HL-60/S4 treated with retinoic acid at 250 ng/mL for 4 days and 3 days (cell line): ENCODE results near the gene ISCU.

Source experiments
- in situ Hi-C: fragments of 300-500 bp; cut with MboI; formaldehyde crosslinking; loops from 2 replicates; pipeline ENCODE4 v1.7.0; 2022; ENCODE audit warnings: low sequenced_read_pairs

Gene ISCU

DNA sequence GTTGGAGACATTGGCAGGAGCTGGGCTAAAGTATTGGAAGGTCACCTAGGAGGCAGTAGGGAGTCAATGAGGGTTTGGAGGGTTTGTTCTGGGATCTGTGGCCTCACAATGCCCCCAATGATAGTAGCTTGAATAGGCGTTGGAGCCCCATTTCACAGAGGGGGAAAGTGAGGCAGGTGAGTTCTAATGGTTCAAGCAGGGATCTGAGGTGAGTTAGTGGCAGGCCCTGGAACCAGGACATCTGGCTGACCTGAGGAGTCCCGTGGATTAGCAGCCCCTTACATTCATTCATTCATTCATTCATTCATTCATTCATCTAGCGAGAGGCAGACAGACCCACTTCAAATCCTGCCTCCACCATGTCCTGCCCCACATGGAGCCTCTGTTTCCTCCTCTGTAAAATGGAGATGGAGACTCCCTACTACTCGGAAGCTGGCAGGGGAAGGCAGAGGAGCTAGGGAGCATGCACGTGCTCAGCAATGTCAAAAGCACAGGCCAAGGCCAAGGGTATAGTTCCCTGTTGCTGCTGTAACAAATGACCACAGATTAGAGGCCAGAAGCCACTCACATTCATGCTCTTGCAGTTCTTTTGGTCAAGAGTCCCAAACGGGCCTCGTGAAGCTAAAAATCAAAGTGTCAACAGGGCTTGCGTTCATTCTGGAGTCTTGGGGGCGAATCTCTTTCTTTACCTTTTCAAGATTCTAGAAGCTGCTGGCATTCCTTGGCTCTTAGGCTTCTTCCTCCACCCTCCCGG is 37.7 kb downstream of the ISCU start:
- in situ Hi-C loops, result no loop called here

GRCh38 chr12:108600702-108601007 is 38.3 kb downstream of the ISCU start:
- in situ Hi-C loops, result no loop called here

DNA sequence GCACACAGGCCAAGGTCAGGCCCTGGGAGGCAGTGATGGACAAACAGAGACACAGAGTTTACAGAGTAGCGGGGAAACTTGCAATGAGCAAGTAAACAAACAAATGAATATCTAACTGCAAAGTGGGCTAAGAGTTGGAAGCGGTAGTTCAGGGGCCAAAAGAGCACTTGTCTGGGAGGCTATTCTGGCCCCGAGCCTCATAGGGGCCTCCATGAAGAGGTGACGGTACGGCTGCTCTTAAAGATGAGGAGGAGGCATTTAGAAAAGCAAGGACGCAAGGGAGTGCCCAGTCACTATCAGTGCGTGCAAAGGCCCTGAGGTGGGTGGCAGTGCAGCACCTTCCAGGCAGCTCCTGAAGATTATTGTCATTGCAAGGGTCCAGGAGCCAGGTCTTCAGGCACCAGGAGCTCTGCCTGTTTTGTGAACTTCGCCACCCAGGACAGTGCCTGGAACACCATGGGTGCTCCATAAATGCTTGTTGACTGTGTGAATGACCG is 39.9 kb downstream of the ISCU start:
- in situ Hi-C loops, result no loop called here

- in situ Hi-C loops, result no loop called here
These were observed 40.7 kb downstream of the ISCU start for GRCh38 chr12:108602976-108603704.

- in situ Hi-C loops, result no loop called here
These were observed 41.3 kb downstream of the ISCU start for GRCh38 chr12:108603743-108604142.

GRCh38 chr12:108604208-108604941 is 42.0 kb downstream of the ISCU start:
- in situ Hi-C loops, result no loop called here

DNA sequence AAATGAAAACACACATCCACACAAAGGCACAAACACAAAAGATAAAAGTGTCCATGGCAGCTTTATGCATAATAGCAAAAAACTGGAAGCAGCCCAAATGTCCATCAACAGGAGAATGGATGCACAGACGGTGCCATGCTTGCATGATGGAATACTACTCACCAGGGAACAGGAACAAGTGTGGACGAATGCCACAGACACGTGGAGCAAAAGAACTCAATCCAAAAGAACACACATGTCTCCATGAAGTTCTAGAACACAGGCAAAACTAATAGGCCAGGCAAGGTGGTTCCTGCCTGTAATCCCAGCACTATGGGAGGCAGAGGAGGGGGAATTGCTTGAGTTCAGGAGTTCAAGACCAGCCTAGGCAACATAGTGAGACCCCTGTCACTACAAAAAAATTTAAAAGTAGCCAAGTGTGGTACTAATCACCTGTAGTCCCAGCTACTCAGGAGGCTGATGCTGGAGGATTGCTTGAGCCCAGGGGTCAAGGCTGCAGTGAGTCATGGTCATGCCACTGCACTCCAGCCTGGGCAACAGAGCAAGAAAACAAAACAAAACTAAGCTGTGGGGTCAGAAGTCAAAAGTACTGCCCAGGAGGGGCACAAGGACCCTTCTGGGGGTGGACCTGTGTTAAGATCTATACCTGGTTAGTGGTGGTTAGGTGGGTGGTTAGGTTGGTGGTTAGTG is 42.7 kb downstream of the ISCU start:
- in situ Hi-C loops, result no loop called here

- in situ Hi-C loops, result no loop called here
These were observed 43.5 kb downstream of the ISCU start for GRCh38 chr12:108605690-108606406.

DNA sequence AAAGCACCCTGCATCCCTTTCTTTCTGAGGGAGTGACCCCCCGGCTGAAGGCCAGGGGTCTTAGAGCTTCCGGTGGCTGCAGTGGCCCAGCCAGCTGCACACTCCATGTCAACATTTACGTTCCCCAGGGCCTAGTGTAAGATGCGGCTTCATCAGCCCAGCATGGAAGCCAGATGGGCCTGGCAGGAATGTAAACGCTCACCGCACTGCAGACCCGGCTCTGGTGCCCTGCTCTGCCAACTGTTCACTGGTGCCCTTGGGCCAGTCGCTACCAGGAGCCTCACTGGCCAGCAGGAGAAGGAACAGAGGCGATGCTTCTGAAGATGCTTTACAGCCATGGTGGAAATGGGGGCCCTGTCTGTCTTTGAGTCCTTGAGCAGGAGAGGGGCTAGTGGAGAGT is 44.1 kb downstream of the ISCU start:
- in situ Hi-C loops, result no loop called here

DNA sequence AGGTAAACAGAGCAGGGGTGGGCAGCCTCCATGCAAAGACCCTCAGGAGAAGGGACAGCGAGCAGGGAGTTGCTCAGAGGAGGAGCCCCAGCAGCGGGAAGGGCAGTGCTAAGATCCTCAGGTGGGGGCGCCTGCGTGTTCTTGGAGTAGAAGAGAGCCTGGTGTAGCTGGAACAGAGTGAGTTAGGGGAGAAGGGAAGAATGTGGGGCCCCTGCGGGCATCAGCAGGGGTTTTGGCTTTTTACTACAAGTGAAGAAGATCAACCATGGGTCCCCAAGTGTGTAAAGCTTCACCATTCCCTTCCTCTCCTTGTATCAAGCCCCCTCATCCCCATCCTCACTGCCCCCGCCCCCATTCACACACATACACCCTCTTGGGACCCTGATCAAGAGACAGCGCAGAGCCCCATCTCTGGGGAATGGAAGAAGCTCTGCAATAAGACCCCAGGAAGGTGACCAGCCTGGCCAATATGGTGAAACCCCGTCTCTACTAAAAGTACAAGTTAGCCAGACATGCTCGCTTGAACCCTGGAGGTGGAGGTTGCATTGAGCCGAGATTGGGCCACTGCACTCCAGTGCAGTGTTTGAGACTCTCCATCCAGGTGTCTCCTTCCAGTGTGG is 45.7 kb downstream of the ISCU start:
- in situ Hi-C loops, result no loop called here

GRCh38 chr12:108608616-108609015 is 46.2 kb downstream of the ISCU start:
- in situ Hi-C loops, result no loop called here

GRCh38 chr12:108609537-108610335 is 47.3 kb downstream of the ISCU start:
- in situ Hi-C loops, result no loop called here

- in situ Hi-C loops, result no loop called here
These were observed 48.0 kb downstream of the ISCU start for GRCh38 chr12:108610336-108610815.

DNA sequence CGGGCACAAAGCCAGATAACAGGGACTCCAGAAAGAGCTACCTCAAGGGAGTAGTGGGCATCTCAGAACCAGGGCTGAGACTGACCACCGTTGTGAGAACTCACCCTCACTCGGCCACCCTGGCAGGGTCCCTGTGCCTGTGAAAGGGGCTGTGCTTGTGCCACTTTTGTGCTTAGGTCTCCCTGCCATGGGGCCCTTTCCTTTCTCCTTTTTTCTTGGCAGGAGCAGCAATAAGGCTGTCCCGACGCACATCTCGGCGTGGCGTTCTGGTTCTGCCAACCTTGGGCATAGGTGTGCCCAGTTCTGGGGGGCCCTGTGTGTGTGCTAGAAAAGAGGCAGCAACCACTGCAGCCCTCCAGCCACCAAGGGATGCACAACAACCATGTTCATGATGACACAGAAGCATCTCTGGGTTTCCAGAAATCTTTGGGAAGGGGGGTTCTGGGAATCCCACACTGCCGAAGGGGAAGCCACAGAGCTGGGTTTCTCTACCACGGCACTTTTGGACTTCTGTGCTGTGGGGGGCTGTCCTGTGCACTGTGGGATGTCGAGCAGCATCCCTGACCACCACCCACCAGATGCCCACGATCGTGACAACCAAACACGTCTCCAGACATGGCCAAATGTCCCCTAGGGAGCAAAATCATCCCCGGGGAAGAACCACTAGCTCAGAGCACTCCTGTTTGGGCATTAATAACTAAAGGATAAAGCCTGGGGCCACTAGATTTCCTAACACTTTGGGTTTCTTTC is 48.6 kb downstream of the ISCU start:
- in situ Hi-C loops, result no loop called here

GRCh38 chr12:108611884-108612415 is 49.6 kb downstream of the ISCU start:
- in situ Hi-C loops, result no loop called here

- in situ Hi-C loops, result no loop called here
These were observed 50.4 kb downstream of the ISCU start for GRCh38 chr12:108612788-108613282.

GRCh38 chr12:108613548-108613947 is 51.2 kb downstream of the ISCU start:
- in situ Hi-C loops, result no loop called here

DNA sequence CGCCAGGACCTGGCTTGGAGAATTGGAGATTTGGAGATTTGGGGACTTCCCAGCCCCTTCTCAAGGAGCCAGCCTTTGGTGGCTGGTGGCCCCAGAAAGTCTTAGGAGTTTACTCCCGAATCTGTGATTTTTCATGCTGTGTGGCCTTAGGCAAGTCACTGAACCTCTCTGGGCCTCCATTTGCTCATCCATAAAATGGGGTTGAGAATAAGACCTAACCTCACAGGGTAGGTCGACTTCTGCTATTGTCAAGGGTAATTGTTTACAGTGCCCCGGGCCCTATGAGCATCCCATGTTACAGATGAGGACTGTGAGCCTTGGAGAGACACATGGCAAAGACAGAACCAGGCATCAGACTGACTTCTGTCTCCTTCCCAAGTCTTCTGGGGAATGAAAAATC is 51.6 kb downstream of the ISCU start:
- in situ Hi-C loops, result no loop called here
